Esophagus muscularis mucosa (tissue), 4 donors: Measurements from ENCODE around the gene RNF167. TPM values are rescaled to one million over a fixed set of nuclear protein-coding genes. Genes with fewer than 3 reads are reported as not detected.

Source experiments
- DNase-seq: peaks from one replicate; pipeline ENCODE4 v3.0.0-alpha.2; 2017; ENCODE audit errors: extremely low spot score
- H3K27ac ChIP-seq, 4 donors: fragments of 200-600 bp; sonication (generic); replicated peaks in 1 of 4; 1 replicate in 3 of 4; 2 replicates in 1 of 4; pipeline ENCODE4 v1.5.1; 2016 to 2019; ENCODE audit warnings: mild to moderate bottlenecking in 1 of 4
- H3K27me3 ChIP-seq, 4 donors: fragments of 200-600 bp; sonication (generic); one replicate each; pipeline versions ENCODE4 v1.5.1 to v1.6.0; 2016 to 2019
- H3K36me3 ChIP-seq, 4 donors: fragments of 200-600 bp; sonication (generic); one replicate each; pipeline ENCODE4 v1.5.1; 2016 to 2019
- H3K4me1 ChIP-seq, 4 donors: fragments of 200-600 bp; sonication (generic); one replicate each; pipeline ENCODE4 v1.5.1; 2016 to 2019
- H3K4me3 ChIP-seq, 4 donors: fragments of 200-600 bp; sonication (generic); 1 replicate in 2 of 4; 2 replicates in 2 of 4; pipeline ENCODE4 v1.5.1; 2016 to 2019; ENCODE audit warnings: mild to moderate bottlenecking in 4 of 4, moderate library complexity in 1 of 4
- H3K9me3 ChIP-seq, 4 donors: fragments of 200-600 bp; sonication (generic); 1 replicate in 3 of 4; 2 replicates in 1 of 4; pipeline ENCODE4 v1.5.1; 2016 to 2019
- CTCF ChIP-seq, 3 experiments: fragments of 200-600 bp in 2 of 3; fragments of 450-650 bp in 1 of 3; sonication (generic) in 2 of 3; IDR thresholded peaks; one replicate each; pipeline ENCODE4 v1.5.1; 2017 to 2019; ENCODE audit warnings: antibody characterized with exemption in 3 of 3, mild to moderate bottlenecking in 2 of 3, moderate library complexity in 1 of 3
- EP300 ChIP-seq: sonication (generic); formaldehyde crosslinking; IDR thresholded peaks from one replicate; pipeline ENCODE4 v1.6.1; 2017; ENCODE audit warnings: antibody characterized with exemption
- POLR2A ChIP-seq: fragments of 450-650 bp; IDR thresholded peaks from one replicate; pipeline ENCODE4 v1.6.1; 2017; ENCODE audit warnings: antibody characterized with exemption, moderate library complexity, mild to moderate bottlenecking, low read depth
- POLR2AphosphoS5 ChIP-seq, 2 donors: sonication (generic); formaldehyde crosslinking; IDR thresholded peaks; one replicate each; pipeline ENCODE4 v1.6.1; 2017; ENCODE audit warnings: antibody characterized with exemption in 2 of 2
- WGBS: methylation state at CpG from one replicate; pipeline ENCODE4 v1.1.5; 2018; 5-methylcytosine and 5-hydroxymethylcytosine counted together
- intact Hi-C: fragments of 100-400 bp; cut with DNase I; formaldehyde crosslinking; loops from one replicate; pipeline ENCODE4 v1.15.1; 2023
- total RNA-seq, 4 donors: library from RNA; depleted of rRNA; stranded (reverse); fragments of >200 nt; gene quantifications; one replicate each; pipeline versions ENCODE4 v1.1.0 to v1.2.1, GENCODE V29; 2016

Gene RNF167
- total RNA-seq, 4 donors from 2014 or later = 59.8 to 96.3 (median 69.5) TPM

GRCh38 chr17:4969551-4970173, 29.6 kb downstream of the RNF167 start:
- no peak for TF ChIP-seq EP300
- TF ChIP-seq POLR2A = no peak
- TF ChIP-seq CTCF (IDR thresholded peaks at IDR 0.05) = no peak
- TF ChIP-seq POLR2AphosphoS5 (IDR thresholded peaks at IDR 0.05) = no peak
- no peaks in the 10 kb centered on the region for H3K27me3 ChIP-seq
- no peak for DNase-seq
- no peaks in the 10 kb centered on the region for H3K9me3 ChIP-seq
- peak overlapping the region in 3 of 4 donors; percentile 78 to 86 (median 79) for H3K4me3 ChIP-seq
- peak overlapping the region; percentile 91 to 97 (median 95) for H3K27ac ChIP-seq
- WGBS = 83% methylated on average over 13 of the region's 16 CpGs
- H3K4me1 ChIP-seq = peaks cover 45 to 56% (median 52%) of the 10 kb centered on the region in 4 donors
- intact Hi-C loops = no loop called here
- H3K36me3 ChIP-seq = peaks cover 27 to 62% (median 48%) of the 10 kb centered on the region in 4 donors

GRCh38 chr17:4970273-4970672, 30.2 kb downstream of the RNF167 start:
- Histone ChIP-seq H3K4me1 (peaks cover 44 to 53% (median 48%) of the 10 kb centered on the region in 4 donors), H3K27ac (peak overlapping the region; percentile 91 to 97 (median 95)), H3K4me3 (no peak overlapping the region), H3K9me3 (no peaks in the 10 kb centered on the region), H3K36me3 (peaks cover 29 to 62% (median 50%) of the 10 kb centered on the region in 4 donors), H3K27me3 (no peaks in the 10 kb centered on the region)
- intact Hi-C loops = no loop called here
- DNase-seq = no peak
- TF ChIP-seq EP300 = no peak
- no peak for TF ChIP-seq POLR2A
- TF ChIP-seq CTCF (IDR thresholded peaks at IDR 0.05) = no peak
- 95% methylated on average over 8 of the region's 8 CpGs for WGBS

- DNase-seq = no peak
- intact Hi-C loops = no loop called here
- no peaks in the 10 kb centered on the region for H3K9me3 ChIP-seq
- TF ChIP-seq CTCF (IDR thresholded peaks at IDR 0.05) (no peak), POLR2A (no peak), EP300 (no peak), POLR2AphosphoS5 (IDR thresholded peaks at IDR 0.05) (no peak)
- WGBS = 88% methylated on average over 6 of the region's 6 CpGs
- no peak overlapping the region for H3K4me3 ChIP-seq
- H3K36me3 ChIP-seq = peaks cover 40 to 72% (median 61%) of the 10 kb centered on the region in 4 donors
- peak overlapping the region; percentile 43 to 97 (median 70) for H3K27ac ChIP-seq
- peaks cover 31 to 38% (median 35%) of the 10 kb centered on the region in 4 donors for H3K4me1 ChIP-seq
- H3K27me3 ChIP-seq = no peaks in the 10 kb centered on the region
Measured at GRCh38 chr17:4971826-4972225, 31.8 kb downstream of the RNF167 start.

GRCh38 chr17:4972322-4972721, 32.3 kb downstream of the RNF167 start:
- DNase-seq = no peak
- peaks cover 31 to 38% (median 35%) of the 10 kb centered on the region in 4 donors for H3K4me1 ChIP-seq
- no peaks in the 10 kb centered on the region for H3K27me3 ChIP-seq
- H3K27ac ChIP-seq = peak overlapping the region; percentile 43 to 97 (median 70)
- TF ChIP-seq POLR2AphosphoS5 (IDR thresholded peaks at IDR 0.05) (no peak), EP300 (no peak), POLR2A (no peak), CTCF (IDR thresholded peaks at IDR 0.05) (no peak)
- no peaks in the 10 kb centered on the region for H3K9me3 ChIP-seq
- intact Hi-C loops = no loop called here
- 89% methylated on average over 12 of the region's 12 CpGs for WGBS
- peaks cover 45 to 77% (median 66%) of the 10 kb centered on the region in 4 donors for H3K36me3 ChIP-seq
- no peak overlapping the region for H3K4me3 ChIP-seq
